Hepatocyte (in vitro differentiated cells): Measurements from ENCODE around the gene BCAN.

Experiments used
- EZH2 ChIP-seq: fragments of 200-600 bp; sonication (generic); IDR thresholded peaks from 2 replicates; pipeline ENCODE4 v1.6.1; 2016; ENCODE audit warnings: antibody characterized with exemption, mild to moderate bottlenecking, borderline replicate concordance
- TF ChIP-seq, protein P1 (sequence below): fragments of 200-600 bp; sonication (generic); IDR thresholded peaks from 2 replicates; pipeline ENCODE4 v1.5.1; 2016; ENCODE audit warnings: antibody characterized with exemption, mild to moderate bottlenecking; ENCODE audit not compliant: poor library complexity

- TF ChIP-seq, protein P1, sequence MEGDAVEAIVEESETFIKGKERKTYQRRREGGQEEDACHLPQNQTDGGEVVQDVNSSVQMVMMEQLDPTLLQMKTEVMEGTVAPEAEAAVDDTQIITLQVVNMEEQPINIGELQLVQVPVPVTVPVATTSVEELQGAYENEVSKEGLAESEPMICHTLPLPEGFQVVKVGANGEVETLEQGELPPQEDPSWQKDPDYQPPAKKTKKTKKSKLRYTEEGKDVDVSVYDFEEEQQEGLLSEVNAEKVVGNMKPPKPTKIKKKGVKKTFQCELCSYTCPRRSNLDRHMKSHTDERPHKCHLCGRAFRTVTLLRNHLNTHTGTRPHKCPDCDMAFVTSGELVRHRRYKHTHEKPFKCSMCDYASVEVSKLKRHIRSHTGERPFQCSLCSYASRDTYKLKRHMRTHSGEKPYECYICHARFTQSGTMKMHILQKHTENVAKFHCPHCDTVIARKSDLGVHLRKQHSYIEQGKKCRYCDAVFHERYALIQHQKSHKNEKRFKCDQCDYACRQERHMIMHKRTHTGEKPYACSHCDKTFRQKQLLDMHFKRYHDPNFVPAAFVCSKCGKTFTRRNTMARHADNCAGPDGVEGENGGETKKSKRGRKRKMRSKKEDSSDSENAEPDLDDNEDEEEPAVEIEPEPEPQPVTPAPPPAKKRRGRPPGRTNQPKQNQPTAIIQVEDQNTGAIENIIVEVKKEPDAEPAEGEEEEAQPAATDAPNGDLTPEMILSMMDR, result no peak
- TF ChIP-seq EZH2, result no peak
Measured at GRCh38 chr1:156690675-156691036, 48.7 kb downstream of the BCAN start.
